Caco-2 (cell line): ENCODE measurements around the gene KCND3. TPM values are rescaled to one million over a fixed set of nuclear protein-coding genes. Genes with fewer than 3 reads are reported as not detected.

Experiments used
- BruUV-seq: library from RNA; stranded (reverse); fragments of 400-500 nt; replicated peaks from 2 replicates; lab custom pipeline; 2021; lab: Mats Ljungman, UMichigan
- CTCF ChIA-PET: fragments of 300-600 bp; sonication (Branson Sonifier 250); formaldehyde crosslinking; loops from one replicate; lab custom pipeline; 2022; ENCODE audit warnings: antibody characterized with exemption; lab: Charles Lee
- POLR2A ChIA-PET: fragments of 300-600 bp; sonication (Branson Sonifier 250); formaldehyde crosslinking; loops from one replicate; lab custom pipeline; 2022; ENCODE audit warnings: antibody characterized with exemption; lab: Charles Lee
- DNase-seq, 2 experiments: peaks; one replicate each; pipeline versions ENCODE4 v3.0.0 to v3.0.0-alpha.2; 2020 to 2022
- H3K27me3 ChIP-seq: replicated peaks from 2 replicates; pipeline ENCODE4 v1.6.0; 2011; ENCODE audit warnings: low read length; ENCODE audit not compliant: control insufficient read depth, insufficient read depth
- H3K36me3 ChIP-seq: 2 replicates; pipeline ENCODE4 v1.5.1; 2011; ENCODE audit warnings: low read length; ENCODE audit not compliant: control insufficient read depth, insufficient read depth
- H3K4me1 ChIP-seq: fragments of 250-450 bp; sonication (Bioruptor Pico); 2 replicates; pipeline ENCODE4 v1.5.1; 2020; ENCODE audit warnings: mild to moderate bottlenecking
- H3K4me3 ChIP-seq: 2 replicates; pipeline ENCODE4 v1.5.1; 2011; ENCODE audit warnings: low read depth, mild to moderate bottlenecking, control low read depth, low read length
- H3K9me3 ChIP-seq: fragments of 250-450 bp; sonication (Bioruptor Pico); 2 replicates; pipeline ENCODE4 v1.5.1; 2020; ENCODE audit warnings: mild to moderate bottlenecking, moderate library complexity
- H3K27ac Mint-ChIP-seq: one replicate; pipeline ENCODE4 v1.8.0; 2022; ENCODE audit warnings: mixed read lengths; ENCODE audit not compliant: unreplicated experiment
- H3K27me3 Mint-ChIP-seq: one replicate; pipeline ENCODE4 v1.8.0; 2022; ENCODE audit warnings: mixed read lengths; ENCODE audit not compliant: insufficient read depth, unreplicated experiment
- H3K36me3 Mint-ChIP-seq: one replicate; pipeline ENCODE4 v1.8.0; 2022; ENCODE audit warnings: mild to moderate bottlenecking, mixed read lengths; ENCODE audit not compliant: insufficient read depth, unreplicated experiment
- H3K4me1 Mint-ChIP-seq: one replicate; pipeline ENCODE4 v1.8.0; 2022; ENCODE audit warnings: low read depth, mixed read lengths; ENCODE audit not compliant: unreplicated experiment
- H3K4me3 Mint-ChIP-seq: one replicate; pipeline ENCODE4 v1.8.0; 2022; ENCODE audit warnings: mild to moderate bottlenecking, moderate library complexity, mixed read lengths; ENCODE audit not compliant: unreplicated experiment
- H3K9me3 Mint-ChIP-seq: one replicate; pipeline ENCODE4 v1.8.0; 2022; ENCODE audit warnings: mixed read lengths; ENCODE audit not compliant: unreplicated experiment
- CTCF ChIP-seq, 2 experiments: fragments of 200-600 bp in 1 of 2; IDR thresholded peaks; 1 replicate in 1 of 2; 2 replicates in 1 of 2; pipeline versions ENCODE4 v1.5.1 to v1.8.0; 2011 to 2022; ENCODE audit warnings: antibody characterized with exemption in 1 of 2, control low read depth in 1 of 2, inconsistent platforms in 1 of 2, low read depth in 1 of 2, low read length in 1 of 2, mild to moderate bottlenecking in 1 of 2, moderate library complexity in 1 of 2; ENCODE audit not compliant: insufficient read depth in 1 of 2, severe bottlenecking in 1 of 2, unreplicated experiment in 1 of 2
- intact Hi-C: fragments of 100-400 bp; cut with micrococcal nuclease; formaldehyde crosslinking; loops from one replicate; pipeline ENCODE4 v1.10.0; 2022; ENCODE audit not compliant: unreplicated experiment
- total RNA-seq: library from RNA; stranded (reverse); gene quantifications from 2 replicates; pipeline ENCODE4 v1.2.3, GENCODE V29; 2022

The KCND3 gene
- total RNA-seq, 1 experiment from 2014 or later = 5.1 TPM

DNA sequence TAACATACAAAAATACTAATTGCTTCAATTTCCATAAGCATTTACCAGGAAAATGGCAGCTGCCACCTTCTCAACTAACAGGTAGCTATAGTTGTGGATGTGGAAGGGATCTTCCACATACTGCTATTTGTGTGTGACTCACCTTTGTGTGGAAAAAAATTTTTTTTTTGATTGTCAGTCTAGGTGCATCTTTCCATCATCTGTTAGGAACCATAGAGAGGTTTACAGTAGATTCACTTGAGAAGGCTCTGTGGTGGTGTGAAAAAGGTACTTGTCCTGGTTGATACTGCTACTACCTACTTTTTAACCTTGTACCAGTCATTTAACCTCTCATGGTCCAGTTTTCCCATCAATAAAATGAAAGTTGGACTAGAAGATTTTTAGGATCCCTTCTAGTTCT is 220.8 kb downstream of the KCND3 start:
- intact Hi-C loops = loop anchor here (1.0 kb wide), 1 partner anchor 287 kb away; no protein-coding TSS in a partner anchor
- Histone ChIP-seq H3K27me3 (no peaks in the 10 kb centered on the region), H3K4me3 (no peak overlapping the region), H3K4me1 (no peaks in the 10 kb centered on the region), H3K36me3 (no peaks in the 10 kb centered on the region), H3K9me3 (no peaks in the 10 kb centered on the region)
- Mint-ChIP-seq H3K9me3 (no peaks in the 10 kb centered on the region), H3K27me3 (no peaks in the 10 kb centered on the region), H3K4me1 (no peaks in the 10 kb centered on the region), H3K4me3 (no peak overlapping the region), H3K36me3 (peaks cover 27% of the 10 kb centered on the region), H3K27ac (no peak overlapping the region)
- CTCF ChIA-PET = interaction anchor here (0.6 to 4.0 kb wide), 4 partner anchors 12 to 287 kb away, joined by 3 to 21 read pairs (median 5); no protein-coding TSS in a partner anchor
- no peak for DNase-seq
- POLR2A ChIA-PET = no interaction called here
- TF ChIP-seq CTCF (IDR thresholded peaks at IDR 0.05; ENCODE audit: insufficient read depth in 1 of 2, low read depth in 1 of 2, low read length in 1 of 2, severe bottlenecking in 1 of 2, unreplicated experiment in 1 of 2) = no peak
- BruUV-seq = no TSS peak

DNA sequence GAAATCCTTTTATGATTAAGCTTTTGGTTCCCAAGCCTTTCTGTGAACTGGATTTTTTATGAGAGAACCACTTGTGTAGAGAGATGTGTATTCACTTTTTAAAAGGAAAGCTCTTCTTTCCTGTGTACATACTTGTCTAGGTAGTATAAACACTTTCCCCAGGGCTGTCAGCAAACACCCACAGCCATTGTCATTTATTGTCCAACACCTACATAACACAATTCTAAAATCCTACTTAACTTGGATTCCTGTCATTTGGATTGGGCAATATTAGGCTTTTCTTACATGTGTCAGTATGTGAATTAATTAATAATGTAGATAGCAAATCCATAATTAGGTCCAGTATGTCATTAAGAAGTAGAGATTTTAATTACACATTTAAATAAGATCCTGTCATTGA is 221.4 kb downstream of the KCND3 start:
- TF ChIP-seq CTCF (IDR thresholded peaks at IDR 0.05; ENCODE audit: insufficient read depth in 1 of 2, low read depth in 1 of 2, low read length in 1 of 2, severe bottlenecking in 1 of 2, unreplicated experiment in 1 of 2) = no peak
- POLR2A ChIA-PET = no interaction called here
- H3K4me3 Mint-ChIP-seq = no peak overlapping the region
- Histone ChIP-seq H3K9me3 (no peaks in the 10 kb centered on the region), H3K27me3 (no peaks in the 10 kb centered on the region), H3K4me3 (no peak overlapping the region), H3K36me3 (no peaks in the 10 kb centered on the region), H3K4me1 (no peaks in the 10 kb centered on the region)
- H3K36me3 Mint-ChIP-seq = peaks cover 33% of the 10 kb centered on the region
- DNase-seq = no peak
- no TSS peak for BruUV-seq
- no peaks in the 10 kb centered on the region for H3K27me3 Mint-ChIP-seq
- intact Hi-C loops = no loop called here
- no peaks in the 10 kb centered on the region for H3K4me1 Mint-ChIP-seq
- H3K9me3 Mint-ChIP-seq = no peaks in the 10 kb centered on the region
- CTCF ChIA-PET = interaction anchor here (1.8 to 4.0 kb wide), 3 partner anchors 11 to 287 kb away, joined by 3 to 21 read pairs (median 6); no protein-coding TSS in a partner anchor
- no peak overlapping the region for H3K27ac Mint-ChIP-seq

DNA sequence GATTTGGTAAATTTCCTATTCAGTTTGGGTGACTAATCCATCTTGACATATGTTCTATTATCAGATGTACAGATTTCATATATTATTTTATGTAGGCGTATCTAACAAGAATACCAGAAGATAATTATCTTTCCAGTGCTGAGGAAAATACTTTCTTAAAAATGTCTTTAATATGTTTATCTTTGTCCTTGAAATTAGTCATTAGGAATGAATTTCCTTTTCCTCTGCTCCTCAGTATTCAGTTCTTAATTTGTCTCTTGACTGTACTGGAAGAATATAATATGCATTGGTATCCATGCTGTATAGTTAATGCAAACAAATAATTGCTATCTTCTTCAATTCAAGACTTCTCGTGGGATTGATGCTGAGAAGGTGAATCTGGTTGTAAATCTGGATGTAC is 227.1 kb downstream of the KCND3 start:
- TF ChIP-seq CTCF (IDR thresholded peaks at IDR 0.05; ENCODE audit: insufficient read depth in 1 of 2, low read depth in 1 of 2, low read length in 1 of 2, severe bottlenecking in 1 of 2, unreplicated experiment in 1 of 2) = no peak
- H3K36me3 ChIP-seq = no peaks in the 10 kb centered on the region

More for the DNA sequence above, 227.1 kb downstream of the KCND3 start:
- no TSS peak for BruUV-seq
- no peaks in the 10 kb centered on the region for H3K9me3 Mint-ChIP-seq
- no peak overlapping the region for H3K4me3 Mint-ChIP-seq
- H3K4me1 Mint-ChIP-seq = peaks cover 6% of the 10 kb centered on the region
- DNase-seq = no peak
- H3K27me3 Mint-ChIP-seq = no peaks in the 10 kb centered on the region
- CTCF ChIA-PET = no interaction called here
- Histone ChIP-seq H3K9me3 (no peaks in the 10 kb centered on the region), H3K4me3 (no peak overlapping the region), H3K27me3 (no peaks in the 10 kb centered on the region), H3K4me1 (no peaks in the 10 kb centered on the region)
- H3K27ac Mint-ChIP-seq = no peak overlapping the region
- POLR2A ChIA-PET = no interaction called here
- H3K36me3 Mint-ChIP-seq = peaks cover 67% of the 10 kb centered on the region
- intact Hi-C loops = no loop called here
